Ammon's horn (tissue), 1 donor: ENCODE data around the gene HAP1.
"Not testable (repeated sequence)": the region's sequence is repeated elsewhere in the genome, so short reads cannot be mapped to it uniquely, and the experiment has no call there.

Experiments
- DNase-seq: peaks from one replicate; pipeline ENCODE4 v3.0.0-alpha.2; 2016; ENCODE audit warnings: low spot score

The HAP1 gene

GRCh38 chr17:41689497-41690299 is 44.7 kb downstream of the HAP1 start:
- peak; percentile 49 for DNase-seq

GRCh38 chr17:41688641-41689496 is 45.6 kb downstream of the HAP1 start, which contains the start of gene EIF1:
Gene EIF1, plus strand, starts transcription at chr17:41688885. Its CDS starts 154 bp downstream, at chr17:41689039.
- peak; percentile 100 for DNase-seq

GRCh38 chr17:41687828-41688640 is 46.4 kb downstream of the HAP1 start:
- peak; percentile 52 for DNase-seq

GRCh38 chr17:41686281-41686680 is 48.2 kb downstream of the HAP1 start:
- DNase-seq = no peak

- not testable (repeated sequence) for DNase-seq
Observed at GRCh38 chr17:41685753-41686152, 48.7 kb downstream of the HAP1 start.

GRCh38 chr17:41684035-41684434 is 50.4 kb downstream of the HAP1 start:
- DNase-seq = no peak

- no peak for DNase-seq
Observed at GRCh38 chr17:41683441-41684007, 50.9 kb downstream of the HAP1 start.

GRCh38 chr17:41682631-41683030 is 51.8 kb downstream of the HAP1 start:
- no peak for DNase-seq

- no peak for DNase-seq
Observed at GRCh38 chr17:41681776-41682175, 52.7 kb downstream of the HAP1 start.

GRCh38 chr17:41680426-41681040 is 53.9 kb downstream of the HAP1 start:
- DNase-seq = peak; percentile 49

- no peak for DNase-seq
Observed at GRCh38 chr17:41679740-41680425, 54.6 kb downstream of the HAP1 start.

- no peak for DNase-seq
Observed at GRCh38 chr17:41678907-41679739, 55.3 kb downstream of the HAP1 start.

- DNase-seq = no peak
Observed at GRCh38 chr17:41678411-41678906, 56.0 kb downstream of the HAP1 start.

GRCh38 chr17:41676058-41676419 is 58.4 kb downstream of the HAP1 start:
- DNase-seq = no peak

GRCh38 chr17:41675157-41676057 is 59.0 kb downstream of the HAP1 start:
- not testable (repeated sequence) for DNase-seq
